ENCODE results near the gene MOV10L1. TPM values are rescaled to one million over a fixed set of nuclear protein-coding genes. Genes with fewer than 3 reads are reported as not detected.

Gene MOV10L1
- total RNA-seq, 1 experiment from 2014 or later = 0.26 TPM

- no peak overlapping the region for H3K4me3 ChIP-seq (ENCODE audit: low read length)
- TF ChIP-seq EZH2 (IDR thresholded peaks at IDR 0.05; ENCODE audit: low read length, unreplicated experiment) = no peak
- no peak for TF ChIP-seq EZH2phosphoT487 (IDR thresholded peaks at IDR 0.05; ENCODE audit: borderline replicate concordance, low read length)
- TF ChIP-seq CTCF (conservative IDR thresholded peaks at IDR 0.05; ENCODE audit: low read depth, low read length) = no peak
- no peaks in the 10 kb centered on the region for H3K4me1 ChIP-seq (ENCODE audit: insufficient read depth, low read length)
- no peak overlapping the region for H3K27ac ChIP-seq (ENCODE audit: low read length)
- CTCF ChIA-PET = no interaction called here
- ATAC-seq (no peak), DNase-seq (no peak)
- intact Hi-C loops (cut with micrococcal nuclease) = no loop called here
- no peaks in the 10 kb centered on the region for H3K27me3 ChIP-seq (ENCODE audit: low read length)
- H2AFZ ChIP-seq (ENCODE audit: low read length) = no peak overlapping the region
- no peak overlapping the region for H3K9ac ChIP-seq (ENCODE audit: low read length)
- H3K4me2 ChIP-seq (ENCODE audit: low read length) = no peak overlapping the region
- no peaks in the 10 kb centered on the region for H3F3A ChIP-seq (ENCODE audit: low read length, unreplicated experiment)
- no peaks in the 10 kb centered on the region for H3K9me2 ChIP-seq (replicated peaks; ENCODE audit: low read length)
- H4K20me1 ChIP-seq (ENCODE audit: low read length) = no peaks in the 10 kb centered on the region
- POLR2A ChIA-PET (ENCODE audit: unreplicated experiment) = no interaction called here
- BruUV-seq (replicated peaks) = no TSS peak
- H3K79me2 ChIP-seq (ENCODE audit: low read length) = no peaks in the 10 kb centered on the region
- no peaks in the 10 kb centered on the region for H3K9me3 ChIP-seq (ENCODE audit: low read length)
- H3K36me3 ChIP-seq (ENCODE audit: low read depth, low read length) = no peaks in the 10 kb centered on the region
Observed at GRCh38 chr22:50162391-50162956, 72.7 kb downstream of the MOV10L1 start.

- BruUV-seq (replicated peaks) = no TSS peak
- intact Hi-C loops (cut with micrococcal nuclease) = no loop called here
Observed at GRCh38 chr22:50165436-50166123, 75.8 kb downstream of the MOV10L1 start.

More at GRCh38 chr22:50165436-50166123, 75.8 kb downstream of the MOV10L1 start:
- no peaks in the 10 kb centered on the region for H3K4me1 ChIP-seq (ENCODE audit: insufficient read depth, low read length)
- no peaks in the 10 kb centered on the region for H3K27me3 ChIP-seq (ENCODE audit: low read length)
- no peaks in the 10 kb centered on the region for H3F3A ChIP-seq (ENCODE audit: low read length, unreplicated experiment)
- no peaks in the 10 kb centered on the region for H3K79me2 ChIP-seq (ENCODE audit: low read length)
- no peak overlapping the region for H3K27ac ChIP-seq (ENCODE audit: low read length)
- H4K20me1 ChIP-seq (ENCODE audit: low read length) = no peaks in the 10 kb centered on the region
- ATAC-seq = no peak
- H3K4me2 ChIP-seq (ENCODE audit: low read length) = no peak overlapping the region
- CTCF ChIA-PET = no interaction called here
- H3K9ac ChIP-seq (ENCODE audit: low read length) = no peak overlapping the region
- no peak overlapping the region for H3K4me3 ChIP-seq (ENCODE audit: low read length)
- DNase-seq = no peak
- no peaks in the 10 kb centered on the region for H3K36me3 ChIP-seq (ENCODE audit: low read depth, low read length)
- no peaks in the 10 kb centered on the region for H3K9me2 ChIP-seq (replicated peaks; ENCODE audit: low read length)
- TF ChIP-seq EZH2 (IDR thresholded peaks at IDR 0.05; ENCODE audit: low read length, unreplicated experiment) (no peak), CTCF (conservative IDR thresholded peaks at IDR 0.05; ENCODE audit: low read depth, low read length) (no peak), EZH2phosphoT487 (IDR thresholded peaks at IDR 0.05; ENCODE audit: borderline replicate concordance, low read length) (no peak)
- H3K9me3 ChIP-seq (ENCODE audit: low read length) = no peaks in the 10 kb centered on the region
- H2AFZ ChIP-seq (ENCODE audit: low read length) = no peak overlapping the region
- POLR2A ChIA-PET (ENCODE audit: unreplicated experiment) = no interaction called here
